Stimulated activated CD4-positive, alpha-beta T cell treated with anti-CD3 and anti-CD28 coated beads, Interleukin-15, amount 100 ng/mL, for 1 hour (primary cell): ENCODE measurements around the gene RAB42.

Source experiments
- DNase-seq, 2 donors: peaks; one replicate each; pipeline ENCODE4 v3.0.0-alpha.2; 2020; ENCODE audit warnings: low read depth in 1 of 2, low spot score in 1 of 2

Gene RAB42

DNA sequence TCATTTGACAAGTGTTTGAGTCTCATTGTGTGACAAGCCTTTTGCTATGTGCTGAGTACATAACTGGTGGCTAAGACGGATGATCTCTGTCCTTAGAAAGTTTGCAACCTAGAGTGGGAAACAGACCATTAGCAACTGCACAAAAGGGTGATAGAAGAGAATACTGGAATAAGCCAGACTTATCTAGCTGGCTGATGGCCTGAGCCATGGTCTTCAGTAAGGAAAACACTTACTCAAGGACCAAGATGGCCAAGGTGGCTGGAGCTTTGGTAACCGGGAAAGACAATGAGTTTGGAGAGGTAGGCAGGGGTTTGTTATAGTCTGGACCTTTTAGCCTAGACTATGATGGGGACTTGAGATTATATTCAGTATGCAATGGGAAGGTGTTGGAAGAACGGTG lies 52.4 kb downstream of the RAB42 start:
- no peak for DNase-seq
